HepG2 (cell line): Measurements from ENCODE around the gene P3H4. TPM values are rescaled to one million over a fixed set of nuclear protein-coding genes. Genes with fewer than 3 reads are reported as not detected.

Source experiments
- HNRNPH1 ChIP-seq: fragments of 200-400 bp; formaldehyde crosslinking; optimal IDR thresholded peaks from 2 replicates; pipeline ENCODE3; 2017; ENCODE audit warnings: mild to moderate bottlenecking, low read depth, low read length
- KLF13 ChIP-seq: sonication (generic); formaldehyde crosslinking; IDR thresholded peaks from 2 replicates; pipeline ENCODE4 v1.4.0; 2020; ENCODE audit warnings: mild to moderate bottlenecking, missing genetic modification reagents
- MTF2 ChIP-seq: sonication (generic); formaldehyde crosslinking; IDR thresholded peaks from 2 replicates; pipeline ENCODE4 v1.5.0; 2020; ENCODE audit warnings: missing genetic modification reagents, borderline replicate concordance
- NR2F6 ChIP-seq, 2 experiments: IDR thresholded peaks; 2 replicates each; pipeline ENCODE4 v1.6.1; 2016; ENCODE audit warnings: antibody characterized with exemption in 1 of 2, mild to moderate bottlenecking in 1 of 2
- SCMH1 ChIP-seq: sonication (generic); formaldehyde crosslinking; IDR thresholded peaks from 2 replicates; pipeline ENCODE4 v1.9.0; 2021; ENCODE audit warnings: missing genetic modification reagents, mild to moderate bottlenecking, borderline replicate concordance
- SMC3 ChIP-seq: IDR thresholded peaks from 2 replicates; pipeline ENCODE4 v1.6.1; 2011; ENCODE audit warnings: low read length, improper control_type of control experiment
- STAT5B ChIP-seq: sonication (generic); formaldehyde crosslinking; IDR thresholded peaks from 2 replicates; pipeline ENCODE4 v1.4.0; 2020; ENCODE audit warnings: missing genetic modification reagents
- ZBTB7B ChIP-seq: sonication (generic); formaldehyde crosslinking; IDR thresholded peaks from 2 replicates; pipeline ENCODE4 v1.4.0; 2020; ENCODE audit warnings: missing genetic modification reagents
- ZNF451 ChIP-seq: sonication (generic); formaldehyde crosslinking; IDR thresholded peaks from 2 replicates; pipeline ENCODE4 v1.5.0; 2020; ENCODE audit warnings: mild to moderate bottlenecking, missing genetic modification reagents
- ZNF703 ChIP-seq: sonication (generic); formaldehyde crosslinking; IDR thresholded peaks from 2 replicates; pipeline ENCODE4 v1.5.1; 2020; ENCODE audit warnings: missing genetic modification reagents, mild to moderate bottlenecking, moderate library complexity, borderline replicate concordance
- ZNF720 ChIP-seq: sonication (generic); formaldehyde crosslinking; IDR thresholded peaks from 2 replicates; pipeline ENCODE4 v1.4.0; 2020; ENCODE audit warnings: missing genetic modification reagents
- ZZZ3 ChIP-seq: sonication (generic); formaldehyde crosslinking; IDR thresholded peaks from 2 replicates; pipeline ENCODE4 v1.4.0; 2020; ENCODE audit warnings: missing genetic modification reagents, mild to moderate bottlenecking, borderline replicate concordance
- polyA plus RNA-seq, 8 experiments: library from polyadenylated mRNA; depleted of rRNA in 3 of 8; stranded (reverse) in 7 of 8; unstranded in 1 of 8; fragments of >200 nt; fragmentation: Illumina TruSeq in 4 of 8; extraction: Trizol in 4 of 8; gene quantifications; 2 replicates each; pipeline versions ENCODE4 v1.2.1 to v1.2.3, GENCODE V29; 2011 to 2016; ENCODE audit warnings: low read depth in 4 of 8, missing spikeins in 1 of 8, mixed read lengths in 1 of 8; ENCODE audit not compliant: insufficient read depth in 1 of 8
- total RNA-seq, 5 experiments: library from RNA; depleted of rRNA; stranded (reverse); fragments of >200 nt; fragmentation: Illumina TruSeq; extraction: Trizol; gene quantifications; 2 replicates each; pipeline ENCODE4 v1.2.3, GENCODE V29; 2016; ENCODE audit warnings: low read depth in 1 of 5
- TF ChIP-seq, protein P1 (sequence below), 2 experiments: sonication (generic) in 1 of 2; formaldehyde crosslinking in 1 of 2; IDR thresholded peaks; 2 replicates each; pipeline versions ENCODE4 v1.6.1 to v1.9.0; 2014 to 2022; ENCODE audit warnings: antibody characterized with exemption in 1 of 2, borderline replicate concordance in 1 of 2, inconsistent platforms in 1 of 2, low read depth in 1 of 2, missing genetic modification reagents in 1 of 2
- TF ChIP-seq, protein P2 (sequence below): sonication (generic); formaldehyde crosslinking; IDR thresholded peaks from 2 replicates; pipeline ENCODE4 v1.8.0; 2022; ENCODE audit warnings: missing genetic modification reagents, mild to moderate bottlenecking, inconsistent platforms, borderline replicate concordance
- TF ChIP-seq, protein P3 (sequence below): sonication (generic); formaldehyde crosslinking; IDR thresholded peaks from 2 replicates; pipeline ENCODE4 v1.4.0; 2020; ENCODE audit warnings: missing genetic modification reagents, mild to moderate bottlenecking, borderline replicate concordance
- TF ChIP-seq, protein P4 (sequence below): sonication (generic); formaldehyde crosslinking; IDR thresholded peaks from 2 replicates; pipeline ENCODE4 v1.5.1; 2020; ENCODE audit warnings: missing genetic modification reagents, mild to moderate bottlenecking, borderline replicate concordance
- TF ChIP-seq, protein P5 (sequence below): fragments of 450-650 bp; IDR thresholded peaks from 2 replicates; pipeline ENCODE4 v1.6.1; 2017

Gene P3H4
- total and polyA plus RNA-seq, 2 of the 13 experiments (the other 11 are each of a cell fraction or from before 2014, with no cell fraction given): 37.1 to 50.6 TPM

DNA sequence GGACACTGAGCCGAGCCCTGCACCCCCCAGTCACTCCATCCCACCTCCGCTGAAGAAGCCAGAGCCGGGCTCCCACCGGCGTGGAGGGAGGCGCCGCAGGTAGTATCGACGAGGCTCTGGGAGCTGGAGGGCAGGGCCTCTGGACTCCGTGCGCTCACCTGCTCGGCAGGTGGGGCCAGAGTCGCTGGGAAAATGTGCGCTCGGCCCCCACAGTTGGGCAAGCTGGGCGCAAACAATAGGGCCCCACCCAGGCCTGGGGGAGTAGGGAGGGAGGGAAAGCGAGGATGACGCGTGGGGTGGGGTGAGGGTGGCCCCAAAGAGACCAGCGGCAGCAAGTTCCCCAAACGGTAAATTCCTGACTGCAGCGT, 25.9 kb downstream of the P3H4 start (continued):
- TF ChIP-seq, protein P1, sequence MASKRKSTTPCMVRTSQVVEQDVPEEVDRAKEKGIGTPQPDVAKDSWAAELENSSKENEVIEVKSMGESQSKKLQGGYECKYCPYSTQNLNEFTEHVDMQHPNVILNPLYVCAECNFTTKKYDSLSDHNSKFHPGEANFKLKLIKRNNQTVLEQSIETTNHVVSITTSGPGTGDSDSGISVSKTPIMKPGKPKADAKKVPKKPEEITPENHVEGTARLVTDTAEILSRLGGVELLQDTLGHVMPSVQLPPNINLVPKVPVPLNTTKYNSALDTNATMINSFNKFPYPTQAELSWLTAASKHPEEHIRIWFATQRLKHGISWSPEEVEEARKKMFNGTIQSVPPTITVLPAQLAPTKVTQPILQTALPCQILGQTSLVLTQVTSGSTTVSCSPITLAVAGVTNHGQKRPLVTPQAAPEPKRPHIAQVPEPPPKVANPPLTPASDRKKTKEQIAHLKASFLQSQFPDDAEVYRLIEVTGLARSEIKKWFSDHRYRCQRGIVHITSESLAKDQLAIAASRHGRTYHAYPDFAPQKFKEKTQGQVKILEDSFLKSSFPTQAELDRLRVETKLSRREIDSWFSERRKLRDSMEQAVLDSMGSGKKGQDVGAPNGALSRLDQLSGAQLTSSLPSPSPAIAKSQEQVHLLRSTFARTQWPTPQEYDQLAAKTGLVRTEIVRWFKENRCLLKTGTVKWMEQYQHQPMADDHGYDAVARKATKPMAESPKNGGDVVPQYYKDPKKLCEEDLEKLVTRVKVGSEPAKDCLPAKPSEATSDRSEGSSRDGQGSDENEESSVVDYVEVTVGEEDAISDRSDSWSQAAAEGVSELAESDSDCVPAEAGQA (IDR thresholded peaks at IDR 0.05; ENCODE audit: low read depth): no peak
- TF ChIP-seq, protein P1 (CRISPR knock-in tag; IDR thresholded peaks at IDR 0.05; ENCODE audit: borderline replicate concordance): no peak
- TF ChIP-seq HNRNPH1: no peak
- no peak for TF ChIP-seq KLF13 (CRISPR knock-in tag)
- TF ChIP-seq, protein P2, sequence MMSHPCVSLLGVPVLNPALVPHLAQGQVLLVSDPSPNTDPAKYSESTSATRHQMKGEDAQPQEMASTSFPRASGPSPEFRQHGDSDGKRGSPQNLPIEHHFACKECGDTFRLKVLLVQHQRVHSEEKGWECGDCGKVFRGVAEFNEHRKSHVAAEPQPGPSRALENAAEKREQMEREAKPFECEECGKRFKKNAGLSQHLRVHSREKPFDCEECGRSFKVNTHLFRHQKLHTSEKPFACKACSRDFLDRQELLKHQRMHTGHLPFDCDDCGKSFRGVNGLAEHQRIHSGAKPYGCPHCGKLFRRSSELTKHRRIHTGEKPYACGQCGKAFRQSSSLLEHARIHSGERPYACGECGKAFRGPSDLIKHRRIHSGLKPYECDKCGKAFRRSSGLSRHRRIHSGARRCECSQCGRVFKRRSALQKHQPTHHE (CRISPR knock-in tag): no peak
- TF ChIP-seq, protein P3, sequence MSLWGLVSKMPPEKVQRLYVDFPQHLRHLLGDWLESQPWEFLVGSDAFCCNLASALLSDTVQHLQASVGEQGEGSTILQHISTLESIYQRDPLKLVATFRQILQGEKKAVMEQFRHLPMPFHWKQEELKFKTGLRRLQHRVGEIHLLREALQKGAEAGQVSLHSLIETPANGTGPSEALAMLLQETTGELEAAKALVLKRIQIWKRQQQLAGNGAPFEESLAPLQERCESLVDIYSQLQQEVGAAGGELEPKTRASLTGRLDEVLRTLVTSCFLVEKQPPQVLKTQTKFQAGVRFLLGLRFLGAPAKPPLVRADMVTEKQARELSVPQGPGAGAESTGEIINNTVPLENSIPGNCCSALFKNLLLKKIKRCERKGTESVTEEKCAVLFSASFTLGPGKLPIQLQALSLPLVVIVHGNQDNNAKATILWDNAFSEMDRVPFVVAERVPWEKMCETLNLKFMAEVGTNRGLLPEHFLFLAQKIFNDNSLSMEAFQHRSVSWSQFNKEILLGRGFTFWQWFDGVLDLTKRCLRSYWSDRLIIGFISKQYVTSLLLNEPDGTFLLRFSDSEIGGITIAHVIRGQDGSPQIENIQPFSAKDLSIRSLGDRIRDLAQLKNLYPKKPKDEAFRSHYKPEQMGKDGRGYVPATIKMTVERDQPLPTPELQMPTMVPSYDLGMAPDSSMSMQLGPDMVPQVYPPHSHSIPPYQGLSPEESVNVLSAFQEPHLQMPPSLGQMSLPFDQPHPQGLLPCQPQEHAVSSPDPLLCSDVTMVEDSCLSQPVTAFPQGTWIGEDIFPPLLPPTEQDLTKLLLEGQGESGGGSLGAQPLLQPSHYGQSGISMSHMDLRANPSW (CRISPR knock-in tag): no peak
- no peak for TF ChIP-seq ZNF720 (CRISPR knock-in tag)
- TF ChIP-seq ZNF703 (CRISPR knock-in tag): no peak
- no peak for TF ChIP-seq ZNF451
- no peak for TF ChIP-seq NR2F6 (IDR thresholded peaks at IDR 0.05)
- TF ChIP-seq NR2F6 (CRISPR knock-in tag; IDR thresholded peaks at IDR 0.05): no peak
- no peak for TF ChIP-seq SMC3
- TF ChIP-seq, protein P4, sequence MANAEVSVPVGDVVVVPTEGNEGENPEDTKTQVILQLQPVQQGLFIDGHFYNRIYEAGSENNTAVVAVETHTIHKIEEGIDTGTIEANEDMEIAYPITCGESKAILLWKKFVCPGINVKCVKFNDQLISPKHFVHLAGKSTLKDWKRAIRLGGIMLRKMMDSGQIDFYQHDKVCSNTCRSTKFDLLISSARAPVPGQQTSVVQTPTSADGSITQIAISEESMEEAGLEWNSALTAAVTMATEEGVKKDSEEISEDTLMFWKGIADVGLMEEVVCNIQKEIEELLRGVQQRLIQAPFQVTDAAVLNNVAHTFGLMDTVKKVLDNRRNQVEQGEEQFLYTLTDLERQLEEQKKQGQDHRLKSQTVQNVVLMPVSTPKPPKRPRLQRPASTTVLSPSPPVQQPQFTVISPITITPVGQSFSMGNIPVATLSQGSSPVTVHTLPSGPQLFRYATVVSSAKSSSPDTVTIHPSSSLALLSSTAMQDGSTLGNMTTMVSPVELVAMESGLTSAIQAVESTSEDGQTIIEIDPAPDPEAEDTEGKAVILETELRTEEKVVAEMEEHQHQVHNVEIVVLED (CRISPR knock-in tag): 0 out of 2 replicates have a peak, but pooled peaks have one; percentile 21
- TF ChIP-seq, protein P5, sequence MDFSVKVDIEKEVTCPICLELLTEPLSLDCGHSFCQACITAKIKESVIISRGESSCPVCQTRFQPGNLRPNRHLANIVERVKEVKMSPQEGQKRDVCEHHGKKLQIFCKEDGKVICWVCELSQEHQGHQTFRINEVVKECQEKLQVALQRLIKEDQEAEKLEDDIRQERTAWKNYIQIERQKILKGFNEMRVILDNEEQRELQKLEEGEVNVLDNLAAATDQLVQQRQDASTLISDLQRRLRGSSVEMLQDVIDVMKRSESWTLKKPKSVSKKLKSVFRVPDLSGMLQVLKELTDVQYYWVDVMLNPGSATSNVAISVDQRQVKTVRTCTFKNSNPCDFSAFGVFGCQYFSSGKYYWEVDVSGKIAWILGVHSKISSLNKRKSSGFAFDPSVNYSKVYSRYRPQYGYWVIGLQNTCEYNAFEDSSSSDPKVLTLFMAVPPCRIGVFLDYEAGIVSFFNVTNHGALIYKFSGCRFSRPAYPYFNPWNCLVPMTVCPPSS: no peak
- no peak for TF ChIP-seq SCMH1 (CRISPR knock-in tag)
- TF ChIP-seq ZZZ3 (CRISPR knock-in tag): no peak
- TF ChIP-seq STAT5B (CRISPR knock-in tag): no peak
- no peak for TF ChIP-seq MTF2
- TF ChIP-seq ZBTB7B (CRISPR knock-in tag): no peak
